Cardiac fibroblast (primary cell): ENCODE measurements around the gene KIF1A.

Experiments used
- DNase-seq, 2 donors: peaks; one replicate each; pipeline versions ENCODE4 v3.0.0 to v3.0.0-alpha.2; 2010; ENCODE audit warnings: low read depth in 2 of 2
- H3K4me3 ChIP-seq, 2 donors: replicated peaks in 1 of 2; 1 replicate in 1 of 2; 2 replicates in 1 of 2; pipeline ENCODE4 v1.5.1; 2011; ENCODE audit warnings: low read depth in 2 of 2, low read length in 2 of 2, mild to moderate bottlenecking in 2 of 2, moderate library complexity in 1 of 2
- TF ChIP-seq, protein P1 (sequence below): IDR thresholded peaks from one replicate; pipeline ENCODE4 v1.5.1; 2011; ENCODE audit warnings: low read depth, mild to moderate bottlenecking, low read length, inconsistent platforms

KIF1A gene

DNA sequence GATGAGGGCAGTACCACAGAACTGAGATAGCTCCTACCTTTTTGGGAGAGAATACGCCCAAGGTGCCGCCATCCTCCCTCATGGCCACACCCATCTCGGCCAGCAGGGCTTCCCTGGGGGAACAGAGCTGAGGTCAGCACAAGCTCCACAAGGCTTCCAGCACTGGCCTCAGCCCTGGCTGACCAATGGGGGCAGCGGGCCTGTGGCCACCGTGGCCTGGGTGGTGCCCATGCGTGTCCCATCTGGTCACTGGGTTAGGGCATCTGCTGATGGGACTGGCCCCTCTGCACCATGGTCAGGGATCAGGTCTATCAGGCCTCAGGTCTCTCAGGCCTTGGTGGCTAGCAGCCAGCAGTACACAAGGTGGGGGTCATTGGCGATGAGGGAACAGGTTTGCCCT is 50.9 kb downstream of the KIF1A start:
- TF ChIP-seq, protein P1, sequence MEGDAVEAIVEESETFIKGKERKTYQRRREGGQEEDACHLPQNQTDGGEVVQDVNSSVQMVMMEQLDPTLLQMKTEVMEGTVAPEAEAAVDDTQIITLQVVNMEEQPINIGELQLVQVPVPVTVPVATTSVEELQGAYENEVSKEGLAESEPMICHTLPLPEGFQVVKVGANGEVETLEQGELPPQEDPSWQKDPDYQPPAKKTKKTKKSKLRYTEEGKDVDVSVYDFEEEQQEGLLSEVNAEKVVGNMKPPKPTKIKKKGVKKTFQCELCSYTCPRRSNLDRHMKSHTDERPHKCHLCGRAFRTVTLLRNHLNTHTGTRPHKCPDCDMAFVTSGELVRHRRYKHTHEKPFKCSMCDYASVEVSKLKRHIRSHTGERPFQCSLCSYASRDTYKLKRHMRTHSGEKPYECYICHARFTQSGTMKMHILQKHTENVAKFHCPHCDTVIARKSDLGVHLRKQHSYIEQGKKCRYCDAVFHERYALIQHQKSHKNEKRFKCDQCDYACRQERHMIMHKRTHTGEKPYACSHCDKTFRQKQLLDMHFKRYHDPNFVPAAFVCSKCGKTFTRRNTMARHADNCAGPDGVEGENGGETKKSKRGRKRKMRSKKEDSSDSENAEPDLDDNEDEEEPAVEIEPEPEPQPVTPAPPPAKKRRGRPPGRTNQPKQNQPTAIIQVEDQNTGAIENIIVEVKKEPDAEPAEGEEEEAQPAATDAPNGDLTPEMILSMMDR = no peak
- DNase-seq = no peak
- H3K4me3 ChIP-seq = no peak overlapping the region

- TF ChIP-seq, protein P1 = no peak
- no peak overlapping the region for H3K4me3 ChIP-seq
- no peak for DNase-seq
These were observed 51.8 kb downstream of the KIF1A start for GRCh38 chr2:240768216-240768615.

- no peak overlapping the region for H3K4me3 ChIP-seq
- DNase-seq = no peak
- TF ChIP-seq, protein P1 = no peak
These were observed 52.7 kb downstream of the KIF1A start for GRCh38 chr2:240767341-240767740.

DNA sequence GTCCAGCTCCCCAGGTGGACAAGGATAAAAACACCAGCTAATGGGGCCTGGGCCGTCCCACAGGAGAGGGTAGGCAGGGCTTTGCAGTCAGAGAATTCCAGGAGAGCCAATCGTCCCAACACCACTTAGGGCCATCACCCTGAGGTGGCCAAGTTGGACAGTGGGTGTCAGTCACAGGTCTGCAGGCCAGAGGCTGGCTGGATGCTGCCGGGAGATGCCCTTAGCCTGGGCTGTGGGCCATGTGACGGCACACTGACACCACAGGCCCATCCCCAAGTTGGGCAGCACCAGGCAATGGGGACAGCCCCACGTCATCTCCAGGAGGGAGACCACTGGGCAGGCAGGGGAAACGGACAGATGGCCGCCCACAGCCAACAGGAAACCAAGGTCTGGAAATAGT is 53.9 kb downstream of the KIF1A start:
- TF ChIP-seq, protein P1 = no peak
- no peak overlapping the region for H3K4me3 ChIP-seq
- DNase-seq = no peak

DNA sequence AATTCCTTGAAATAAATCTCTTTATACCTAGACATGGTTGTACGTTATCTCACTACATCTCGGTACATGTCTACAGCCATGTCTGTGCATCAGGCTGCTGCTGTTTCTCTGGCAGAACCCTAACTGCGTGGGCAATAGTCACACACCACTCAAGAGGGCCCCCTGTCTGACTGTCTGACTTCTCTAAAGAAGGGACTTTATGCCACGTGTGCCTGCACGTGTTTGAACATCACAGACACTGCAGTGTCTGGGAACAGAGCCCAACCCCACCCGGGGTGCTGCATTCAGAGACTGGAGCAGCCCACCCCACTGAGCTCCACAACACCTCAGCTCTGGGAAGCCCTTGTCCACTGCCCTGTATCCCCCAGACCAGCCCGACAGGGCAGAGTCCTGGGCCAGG is 55.0 kb downstream of the KIF1A start:
- DNase-seq = no peak
- TF ChIP-seq, protein P1 = no peak
- H3K4me3 ChIP-seq = no peak overlapping the region

- no peak for DNase-seq
- TF ChIP-seq, protein P1 = no peak
- H3K4me3 ChIP-seq = no peak overlapping the region
These were observed 55.4 kb downstream of the KIF1A start for GRCh38 chr2:240764605-240765004.

- TF ChIP-seq, protein P1 = no peak
- H3K4me3 ChIP-seq = no peak overlapping the region
- DNase-seq = no peak
These were observed 57.0 kb downstream of the KIF1A start for GRCh38 chr2:240762971-240763370.
